GM19455 (cell line): ENCODE results near the gene RGS12.

Experiments used
- ATAC-seq: cut with Tn5 transposase; IDR thresholded peaks from one replicate; pipeline ENCODE4 v1.9.1; 2021; ENCODE audit not compliant: unreplicated experiment

Gene RGS12

GRCh38 chr4:3330707-3331106 lies 37.9 kb downstream of the RGS12 start:
- ATAC-seq = no peak

- ATAC-seq = no peak
Measured at GRCh38 chr4:3331511-3332394, 38.9 kb downstream of the RGS12 start.

- ATAC-seq = no peak
Measured at GRCh38 chr4:3332498-3332897, 39.7 kb downstream of the RGS12 start.

- ATAC-seq = no peak
Measured at GRCh38 chr4:3334316-3334715, 41.5 kb downstream of the RGS12 start.

GRCh38 chr4:3335385-3335784 lies 42.6 kb downstream of the RGS12 start:
- no peak for ATAC-seq

- no peak for ATAC-seq
Measured at GRCh38 chr4:3335982-3336381, 43.2 kb downstream of the RGS12 start.

GRCh38 chr4:3336382-3337356 lies 43.8 kb downstream of the RGS12 start:
- ATAC-seq = no peak

- ATAC-seq = no peak
Measured at GRCh38 chr4:3337357-3337732, 44.5 kb downstream of the RGS12 start.

GRCh38 chr4:3337811-3338210 lies 45.0 kb downstream of the RGS12 start:
- ATAC-seq = no peak

GRCh38 chr4:3338321-3338838 lies 45.6 kb downstream of the RGS12 start:
- no peak for ATAC-seq

GRCh38 chr4:3338976-3339531 lies 46.2 kb downstream of the RGS12 start:
- no peak for ATAC-seq

- ATAC-seq = no peak
Measured at GRCh38 chr4:3339577-3339976, 46.8 kb downstream of the RGS12 start.

- ATAC-seq = no peak
Measured at GRCh38 chr4:3340038-3340699, 47.3 kb downstream of the RGS12 start.

- ATAC-seq = no peak
Measured at GRCh38 chr4:3340700-3341083, 47.9 kb downstream of the RGS12 start.

- ATAC-seq = no peak
Measured at GRCh38 chr4:3341760-3342159, 48.9 kb downstream of the RGS12 start.

- no peak for ATAC-seq
Measured at GRCh38 chr4:3342182-3342854, 49.5 kb downstream of the RGS12 start.
